ENCODE measurements around the gene EPHA5. TPM values are rescaled to one million over a fixed set of nuclear protein-coding genes. Genes with fewer than 3 reads are reported as not detected.

The EPHA5 gene
- polyA plus RNA-seq, 1 donor (not counting 4 experiments of a cell fraction or from before 2014, with no cell fraction given): not detected

GRCh38 chr4:65646136-65646535, 24.2 kb downstream of the EPHA5 start:
- H3K27me3 ChIP-seq (ENCODE audit: control insufficient read depth, extremely low read depth, insufficient read depth, low read length): no peaks in the 10 kb centered on the region
- no peaks in the 10 kb centered on the region for H3K4me1 ChIP-seq (ENCODE audit: control insufficient read depth, extremely low read depth, insufficient read depth, low read length)
- FAIRE-seq (no peak), DNase-seq (ENCODE audit: low read depth, low spot score) (no peak)
- dilution Hi-C loops (cut with MboI; ENCODE audit: extremely low pct_ligation_motif_present, low sequenced_read_pairs): no loop called here
- H3K4me3 ChIP-seq (ENCODE audit: control insufficient read depth in 2 of 3, extremely low read depth in 1 of 3, insufficient read depth in 2 of 3, low read depth in 1 of 3, low read length in 3 of 3): no peak overlapping the region
- no peak overlapping the region for H3K4me2 ChIP-seq (ENCODE audit: control insufficient read depth, extremely low read depth, insufficient read depth, low read depth, low read length)
- H3K36me3 ChIP-seq (ENCODE audit: control insufficient read depth in 2 of 2, extremely low read depth in 1 of 2, insufficient read depth in 2 of 2, low read length in 2 of 2): no peaks in the 10 kb centered on the region
- H3K9me3 ChIP-seq (ENCODE audit: control insufficient read depth, low read depth, low read length): no peaks in the 10 kb centered on the region
- no peaks in the 10 kb centered on the region for H4K20me1 ChIP-seq (ENCODE audit: control insufficient read depth, extremely low read depth, insufficient read depth, low read length)
- TF ChIP-seq EZH2 (IDR thresholded peaks at IDR 0.05; ENCODE audit: low read length) (no peak), CTCF (optimal IDR thresholded peaks at IDR 0.05 in 1 of 3, IDR thresholded peaks at IDR 0.05 in 1 of 3, conservative IDR thresholded peaks at IDR 0.05 in 1 of 3; ENCODE audit: extremely low read depth in 1 of 3, insufficient read depth in 2 of 3, low read length in 3 of 3) (no peak)
- no peak overlapping the region for H3K9ac ChIP-seq (ENCODE audit: control insufficient read depth, extremely low read depth, insufficient read depth, low read length)
- H3K27ac ChIP-seq (ENCODE audit: control insufficient read depth, insufficient read depth, low read length): no peak overlapping the region
- H3K9me1 ChIP-seq (ENCODE audit: control insufficient read depth, extremely low read depth, insufficient read depth, low read length): no peaks in the 10 kb centered on the region
- no peaks in the 10 kb centered on the region for H3K79me2 ChIP-seq (ENCODE audit: control insufficient read depth, insufficient read depth, low read length)
- H2AFZ ChIP-seq (ENCODE audit: control insufficient read depth, low read length): no peak overlapping the region

GRCh38 chr4:65645185-65645584, 25.1 kb downstream of the EPHA5 start:
- Histone ChIP-seq H3K4me1 (ENCODE audit: control insufficient read depth, extremely low read depth, insufficient read depth, low read length) (no peaks in the 10 kb centered on the region), H3K36me3 (ENCODE audit: control insufficient read depth in 2 of 2, extremely low read depth in 1 of 2, insufficient read depth in 2 of 2, low read length in 2 of 2) (no peaks in the 10 kb centered on the region), H3K9me3 (ENCODE audit: control insufficient read depth, low read depth, low read length) (no peaks in the 10 kb centered on the region), H3K9ac (ENCODE audit: control insufficient read depth, extremely low read depth, insufficient read depth, low read length) (no peak overlapping the region), H4K20me1 (ENCODE audit: control insufficient read depth, extremely low read depth, insufficient read depth, low read length) (no peaks in the 10 kb centered on the region), H3K4me3 (ENCODE audit: control insufficient read depth in 2 of 3, extremely low read depth in 1 of 3, insufficient read depth in 2 of 3, low read depth in 1 of 3, low read length in 3 of 3) (no peak overlapping the region), H2AFZ (ENCODE audit: control insufficient read depth, low read length) (no peak overlapping the region), H3K79me2 (ENCODE audit: control insufficient read depth, insufficient read depth, low read length) (no peaks in the 10 kb centered on the region), H3K9me1 (ENCODE audit: control insufficient read depth, extremely low read depth, insufficient read depth, low read length) (no peaks in the 10 kb centered on the region), H3K4me2 (ENCODE audit: control insufficient read depth, extremely low read depth, insufficient read depth, low read depth, low read length) (no peak overlapping the region), H3K27ac (ENCODE audit: control insufficient read depth, insufficient read depth, low read length) (no peak overlapping the region), H3K27me3 (ENCODE audit: control insufficient read depth, extremely low read depth, insufficient read depth, low read length) (no peaks in the 10 kb centered on the region)
- no peak for FAIRE-seq
- no peak for TF ChIP-seq CTCF (optimal IDR thresholded peaks at IDR 0.05 in 1 of 3, IDR thresholded peaks at IDR 0.05 in 1 of 3, conservative IDR thresholded peaks at IDR 0.05 in 1 of 3; ENCODE audit: extremely low read depth in 1 of 3, insufficient read depth in 2 of 3, low read length in 3 of 3)
- TF ChIP-seq EZH2 (IDR thresholded peaks at IDR 0.05; ENCODE audit: low read length): no peak
- no peak for DNase-seq (ENCODE audit: low read depth, low spot score)
- dilution Hi-C loops (cut with MboI; ENCODE audit: extremely low pct_ligation_motif_present, low sequenced_read_pairs): no loop called here

Data from keratinocyte (primary cell).